Right lobe of liver (tissue), 4 donors: ENCODE data around the gene GOLGA7B.

ENCODE experiments used
- POLR2A ChIP-seq: fragments of 450-650 bp; IDR thresholded peaks from one replicate; pipeline ENCODE4 v1.6.1; 2017; ENCODE audit warnings: antibody characterized with exemption, mild to moderate bottlenecking
- TF ChIP-seq, protein P1 (sequence below), 4 donors: fragments of 200-600 bp in 3 of 4; fragments of 450-650 bp in 1 of 4; IDR thresholded peaks; one replicate each; pipeline versions ENCODE4 v1.5.1 to v1.8.0; 2016 to 2022; ENCODE audit warnings: antibody characterized with exemption in 4 of 4, mild to moderate bottlenecking in 2 of 4
- donor health status: DM: no; HTN: no; CAD: no.
- donor health status: DM: no; HTN: no; CAD: no.
- donor health status: DM: no; HTN: yes; CAD: no.

DNA sequence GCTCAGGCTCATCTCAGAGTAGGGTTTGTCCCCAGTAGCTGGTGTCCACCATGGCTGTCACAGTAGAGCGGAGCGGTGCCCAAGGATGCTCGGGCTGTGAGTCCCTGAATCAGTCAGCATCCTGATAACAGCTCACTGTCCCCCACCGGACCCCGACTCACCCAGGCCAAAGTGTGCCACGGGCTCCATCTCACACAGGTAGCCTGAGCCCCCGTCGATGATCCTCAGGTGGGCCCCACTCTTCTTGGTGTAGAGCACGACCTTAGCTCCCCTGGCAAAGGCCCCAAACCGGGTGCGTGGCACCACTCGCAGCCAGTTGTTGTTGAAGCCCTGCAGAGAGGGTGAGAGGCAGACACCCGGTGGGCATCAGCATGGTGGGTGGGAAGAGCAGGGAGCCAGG is 45.4 kb downstream of the GOLGA7B start:
- TF ChIP-seq, protein P1, sequence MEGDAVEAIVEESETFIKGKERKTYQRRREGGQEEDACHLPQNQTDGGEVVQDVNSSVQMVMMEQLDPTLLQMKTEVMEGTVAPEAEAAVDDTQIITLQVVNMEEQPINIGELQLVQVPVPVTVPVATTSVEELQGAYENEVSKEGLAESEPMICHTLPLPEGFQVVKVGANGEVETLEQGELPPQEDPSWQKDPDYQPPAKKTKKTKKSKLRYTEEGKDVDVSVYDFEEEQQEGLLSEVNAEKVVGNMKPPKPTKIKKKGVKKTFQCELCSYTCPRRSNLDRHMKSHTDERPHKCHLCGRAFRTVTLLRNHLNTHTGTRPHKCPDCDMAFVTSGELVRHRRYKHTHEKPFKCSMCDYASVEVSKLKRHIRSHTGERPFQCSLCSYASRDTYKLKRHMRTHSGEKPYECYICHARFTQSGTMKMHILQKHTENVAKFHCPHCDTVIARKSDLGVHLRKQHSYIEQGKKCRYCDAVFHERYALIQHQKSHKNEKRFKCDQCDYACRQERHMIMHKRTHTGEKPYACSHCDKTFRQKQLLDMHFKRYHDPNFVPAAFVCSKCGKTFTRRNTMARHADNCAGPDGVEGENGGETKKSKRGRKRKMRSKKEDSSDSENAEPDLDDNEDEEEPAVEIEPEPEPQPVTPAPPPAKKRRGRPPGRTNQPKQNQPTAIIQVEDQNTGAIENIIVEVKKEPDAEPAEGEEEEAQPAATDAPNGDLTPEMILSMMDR (IDR thresholded peaks at IDR 0.05): no peak
- TF ChIP-seq POLR2A: no peak
